Inflammatory macrophage treated with lipopolysaccharide for 4 hours (primary cell): Measurements from ENCODE around the gene HRH3.

Source experiments
- DNase-seq: peaks from one replicate; pipeline ENCODE4 v3.0.0-alpha.2; 2020

Gene HRH3

DNA sequence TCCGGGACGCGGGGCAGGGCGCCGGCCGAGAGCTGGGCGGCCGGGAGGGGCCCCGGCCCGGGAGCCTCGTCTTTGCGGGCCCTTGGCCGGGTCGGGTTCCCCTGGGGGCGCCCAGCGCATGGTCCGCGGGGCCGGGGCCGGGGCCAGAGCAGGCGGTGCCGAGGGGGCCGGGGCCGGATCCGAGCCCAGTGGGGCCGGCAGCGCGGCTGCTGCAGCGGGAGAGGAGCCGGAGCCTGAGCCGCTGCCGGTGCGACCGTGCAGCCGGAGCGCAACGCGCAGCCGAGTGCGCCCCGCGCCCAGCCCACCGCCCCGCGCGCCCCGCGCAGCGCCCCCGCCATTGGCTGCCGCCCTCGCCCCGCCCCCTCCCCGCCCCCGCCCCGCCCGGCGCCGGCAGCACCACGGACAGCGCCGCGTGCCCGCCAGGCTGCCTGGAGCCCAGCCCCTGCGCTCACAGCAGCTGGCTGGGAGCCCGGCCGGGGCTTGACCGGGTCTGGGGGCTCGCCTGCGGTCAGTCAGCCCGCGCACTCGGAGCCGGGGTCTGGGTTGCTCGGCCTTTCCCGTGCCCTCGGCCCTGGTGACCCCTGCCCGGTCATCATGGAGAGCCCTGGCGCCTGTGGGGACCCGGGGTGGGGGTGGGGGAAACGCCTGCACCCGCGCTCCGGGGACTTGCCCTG lies at the start of gene HRH3:
Gene HRH3, minus strand, starts transcription at position 287 of the 674 bp plus-strand sequence. CDS start 308 bp downstream, outside the sequence.
- no peak for DNase-seq

DNA sequence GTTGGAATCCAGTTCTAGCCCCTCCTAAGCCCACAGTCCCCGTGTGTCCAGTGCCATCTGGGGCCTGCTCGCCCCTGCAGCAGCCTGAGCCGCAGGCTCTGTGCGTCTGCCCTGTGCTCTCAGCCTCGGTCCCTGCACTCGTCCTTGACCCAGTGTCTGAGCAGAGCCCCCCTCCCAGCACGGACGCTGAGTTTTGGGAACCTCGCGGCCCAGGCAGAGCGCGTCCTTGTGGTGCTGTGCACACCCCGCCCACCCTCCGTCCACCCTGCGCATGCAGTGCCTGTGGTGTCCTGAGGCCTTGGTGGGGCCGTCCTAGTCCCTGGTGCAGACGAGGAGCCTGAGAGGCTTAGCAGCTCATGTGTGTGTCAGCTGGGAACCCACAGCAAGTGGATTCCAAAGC lies 49.8 kb upstream of the HRH3 start:
- no peak for DNase-seq

DNA sequence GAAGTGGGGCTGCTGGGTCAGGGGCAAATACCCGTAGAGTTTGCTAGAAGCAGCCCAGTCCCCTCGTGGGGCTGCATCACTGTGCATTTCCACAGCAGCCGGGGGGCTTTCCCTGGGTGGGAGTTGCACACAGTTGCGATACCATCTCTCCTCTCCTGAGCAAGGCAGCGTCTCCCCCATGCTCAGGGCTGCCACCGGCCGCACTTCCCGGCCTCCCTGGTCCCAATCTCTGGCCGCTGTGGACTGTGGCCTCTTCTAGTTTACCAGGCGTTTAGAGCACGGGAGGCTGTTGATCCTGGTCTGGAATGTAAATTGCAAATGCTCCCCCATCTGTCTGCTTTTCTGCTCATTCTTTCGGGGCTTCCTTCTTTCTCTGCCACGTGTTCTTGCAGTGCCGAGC lies 49.3 kb upstream of the HRH3 start:
- DNase-seq: no peak

DNA sequence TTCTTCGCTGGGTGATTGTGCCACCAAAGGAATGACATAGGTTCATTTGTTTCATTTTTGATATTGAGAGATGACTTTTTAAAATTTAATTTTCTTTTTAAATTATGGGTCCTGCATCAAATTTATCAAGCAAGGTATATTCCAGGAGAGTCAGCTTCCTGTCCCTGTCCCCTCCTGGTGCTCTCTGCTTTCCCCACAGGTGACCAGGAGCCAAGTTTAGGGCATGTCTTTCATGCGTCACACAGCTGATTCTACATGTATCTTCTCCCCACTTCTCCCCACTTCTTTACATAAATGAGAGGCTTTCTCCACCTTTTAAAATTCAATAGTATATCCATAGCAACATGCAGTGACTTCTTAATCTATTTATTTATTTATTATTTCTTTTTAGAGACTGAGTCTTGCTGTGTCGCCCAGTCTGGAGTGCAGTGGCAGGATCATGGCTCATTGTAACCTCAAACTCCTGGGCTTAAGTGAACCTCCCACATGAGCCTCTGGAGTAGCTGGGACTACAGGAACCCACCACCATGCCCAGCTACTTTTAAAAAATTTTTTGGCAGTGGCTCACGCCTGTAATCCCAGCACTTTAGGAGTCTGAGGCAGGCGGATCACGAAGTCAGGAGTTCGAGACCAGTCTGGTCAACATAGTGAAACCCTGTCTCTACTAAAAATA lies 48.3 kb upstream of the HRH3 start:
- DNase-seq: no peak

DNA sequence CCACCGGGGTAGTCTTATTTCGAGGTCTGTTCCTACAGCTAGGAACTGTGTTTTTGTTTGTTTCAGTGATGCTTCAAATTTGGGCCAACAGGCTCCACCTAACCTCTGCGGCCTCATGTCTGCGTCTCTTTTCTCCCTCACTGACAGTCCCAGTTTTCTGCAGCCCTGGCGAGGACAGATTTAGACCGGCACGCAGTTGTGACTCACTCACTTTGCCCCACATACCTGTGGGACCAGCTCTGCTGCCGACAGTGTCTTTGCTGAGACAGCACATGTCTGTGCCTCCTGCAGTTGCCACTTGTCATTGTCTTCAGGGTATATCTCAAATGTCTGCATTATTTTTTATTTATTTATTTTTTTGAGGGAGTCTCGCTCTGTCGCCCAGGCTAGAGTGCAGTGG lies 47.5 kb upstream of the HRH3 start:
- no peak for DNase-seq

DNA sequence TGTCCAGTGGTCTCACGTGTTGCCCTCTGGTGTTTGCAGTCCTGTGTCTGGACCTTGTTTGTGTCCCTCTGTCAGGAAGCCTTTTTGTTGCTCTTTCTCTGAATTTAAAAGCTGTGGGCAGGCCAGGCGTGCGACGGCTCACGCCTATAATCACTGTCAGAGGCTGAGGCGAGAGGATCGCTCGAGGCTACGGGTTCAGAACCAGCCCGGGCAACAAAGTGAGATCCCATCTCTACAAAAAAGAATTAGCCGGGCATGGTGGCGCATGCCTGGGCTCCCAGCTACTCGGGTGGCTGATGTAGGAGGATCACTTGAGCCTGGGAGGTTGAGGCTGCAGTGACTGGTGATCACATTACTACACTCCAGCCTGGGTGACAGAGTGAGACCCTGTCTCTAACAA lies 46.8 kb upstream of the HRH3 start:
- no peak for DNase-seq

DNA sequence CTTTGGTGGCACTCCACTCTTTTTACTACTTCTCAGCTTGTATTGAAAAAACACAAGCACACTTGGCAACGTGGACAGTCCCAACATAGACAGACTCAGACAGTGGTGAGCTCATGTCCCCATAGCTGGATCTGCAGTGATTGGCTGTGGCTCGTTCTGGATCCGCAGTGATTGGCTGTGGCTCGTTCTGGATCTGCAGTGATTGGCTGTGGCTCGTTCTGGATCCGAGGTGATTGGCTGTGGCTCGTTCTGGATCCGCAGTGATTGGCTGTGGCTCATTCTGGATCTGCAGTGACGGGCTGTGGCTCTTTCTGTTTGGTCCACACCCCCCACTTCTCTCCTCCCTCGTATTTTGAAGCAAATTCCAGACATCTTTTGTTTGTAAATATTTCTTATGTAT lies 46.3 kb upstream of the HRH3 start:
- no peak for DNase-seq

DNA sequence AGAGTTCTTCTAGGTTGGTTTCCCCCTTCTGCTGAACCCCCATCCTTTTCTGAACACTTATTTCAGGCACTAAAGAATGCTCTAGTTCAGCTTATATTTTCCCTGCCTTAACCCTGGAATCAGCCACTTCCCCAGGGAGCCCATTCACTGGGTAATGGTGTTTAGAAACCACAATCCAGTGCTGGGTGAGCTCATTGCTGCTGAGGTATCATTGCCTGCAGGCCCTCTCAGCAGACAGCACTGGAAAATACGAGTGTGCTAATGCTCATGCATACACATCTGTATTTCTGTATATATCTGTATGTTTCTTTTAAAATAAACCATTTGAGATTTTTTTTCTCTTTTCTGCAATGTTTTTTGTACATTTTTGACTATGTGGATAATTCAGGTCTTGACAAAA lies 45.3 kb upstream of the HRH3 start:
- DNase-seq: no peak

DNA sequence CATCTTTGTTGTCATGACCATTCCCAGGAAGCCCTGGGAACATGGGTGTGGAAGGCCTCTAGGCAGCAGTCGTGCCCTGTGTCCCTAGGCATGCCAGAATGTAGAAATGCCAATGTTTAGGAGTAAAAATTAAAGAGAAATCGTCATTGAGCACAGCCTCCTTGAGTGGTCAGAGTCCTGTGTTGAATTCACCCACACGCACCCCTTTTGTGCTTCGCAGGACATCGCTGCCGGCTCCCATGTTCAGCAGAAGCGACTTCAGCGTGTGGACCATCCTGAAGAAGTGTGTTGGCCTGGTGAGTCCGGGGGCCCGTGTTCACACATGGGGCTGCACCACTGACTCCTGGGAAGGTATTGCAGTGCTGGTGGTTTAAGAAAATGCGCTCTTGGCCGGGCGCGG lies 43.3 kb upstream of the HRH3 start:
- DNase-seq: no peak

DNA sequence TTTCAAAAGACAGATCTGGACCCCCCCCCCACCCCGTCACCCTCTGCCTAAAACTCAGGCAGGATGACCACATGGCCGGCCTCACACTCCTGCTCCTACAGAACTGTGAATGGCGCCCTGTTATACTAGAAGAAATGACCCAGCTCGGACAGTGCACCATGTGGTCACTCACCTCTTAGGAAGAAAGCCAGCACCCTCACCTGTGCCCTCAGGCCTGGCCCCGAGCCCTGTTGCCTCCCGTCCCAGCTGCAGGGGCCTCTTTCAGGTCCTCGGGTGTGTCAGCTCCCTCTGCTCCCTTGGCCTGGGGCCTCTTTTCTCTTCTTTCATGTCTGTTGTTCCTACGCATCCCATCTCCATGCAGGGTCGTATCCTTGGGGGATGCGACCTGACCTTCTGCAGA lies 42.0 kb upstream of the HRH3 start:
- DNase-seq: no peak

DNA sequence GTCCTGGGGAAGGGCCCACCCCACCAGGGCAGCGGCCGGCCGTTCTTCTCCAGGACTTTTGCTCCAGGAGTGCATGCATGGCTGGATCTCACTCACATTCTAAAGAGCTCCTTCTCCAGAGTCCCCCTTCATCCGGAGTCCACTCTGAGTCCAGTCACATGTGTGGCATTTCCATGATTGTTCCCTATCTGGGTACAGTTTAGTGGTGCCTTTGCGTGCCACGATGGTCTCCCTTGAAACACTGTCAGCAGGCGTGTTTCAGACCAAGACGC lies 39.2 kb upstream of the HRH3 start:
- DNase-seq: no peak

DNA sequence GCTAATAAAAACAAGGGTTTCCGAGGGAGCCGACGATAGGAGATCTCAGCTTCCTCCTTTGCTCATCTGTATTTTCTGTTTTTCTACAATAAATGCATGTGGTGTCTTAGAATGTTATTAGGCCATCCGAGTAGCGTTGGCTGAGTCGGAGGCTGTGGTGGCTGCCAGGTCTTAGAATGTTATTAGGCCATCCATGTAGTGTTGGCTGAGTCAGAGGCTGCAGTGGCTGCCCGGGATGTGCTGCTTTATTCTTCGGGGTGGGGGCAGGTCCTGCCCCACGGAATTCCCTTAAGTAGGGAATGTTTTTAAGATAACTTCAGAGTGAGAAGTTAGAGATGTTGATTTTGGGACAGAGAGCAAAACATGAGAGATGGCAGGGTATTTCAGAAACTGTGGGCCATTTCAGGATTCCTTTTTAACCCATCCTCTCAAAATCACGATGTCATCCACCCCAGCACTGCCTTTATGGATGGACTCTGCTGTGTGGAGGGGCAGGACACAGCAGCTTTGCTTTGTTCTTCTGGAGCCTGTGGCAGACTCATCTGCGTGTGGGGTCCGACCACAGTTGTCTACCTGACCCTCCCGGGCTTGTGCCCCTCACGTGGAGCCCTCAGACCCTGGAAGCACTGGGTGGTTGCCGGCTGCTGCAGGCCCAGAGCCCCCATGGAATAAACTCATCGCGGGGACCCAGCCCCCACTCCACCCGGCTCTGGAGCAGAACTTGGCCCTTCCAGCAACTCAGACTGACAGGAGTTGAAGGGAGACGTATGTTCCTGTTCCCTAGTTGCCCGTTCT lies 38.6 kb upstream of the HRH3 start:
- no peak for DNase-seq

DNA sequence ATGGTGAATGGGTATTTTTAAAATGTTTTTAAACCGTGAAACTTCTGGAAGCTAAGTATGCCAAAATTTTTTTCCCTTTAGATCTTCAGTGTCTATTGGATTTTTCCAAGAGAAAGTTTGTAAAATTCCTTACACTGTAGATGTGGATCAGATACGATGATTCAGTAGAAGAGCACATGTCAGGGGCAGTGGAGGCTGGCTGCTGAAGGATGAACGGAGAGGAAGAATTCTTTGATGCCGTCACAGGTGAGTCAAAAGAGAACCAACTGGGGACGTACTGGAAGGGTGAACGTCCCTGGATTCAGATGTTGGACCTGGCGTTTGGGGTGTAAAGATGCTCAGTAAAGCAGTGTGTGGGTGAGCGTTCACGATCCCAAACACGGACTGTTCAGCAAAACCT lies 35.9 kb upstream of the HRH3 start:
- no peak for DNase-seq

DNA sequence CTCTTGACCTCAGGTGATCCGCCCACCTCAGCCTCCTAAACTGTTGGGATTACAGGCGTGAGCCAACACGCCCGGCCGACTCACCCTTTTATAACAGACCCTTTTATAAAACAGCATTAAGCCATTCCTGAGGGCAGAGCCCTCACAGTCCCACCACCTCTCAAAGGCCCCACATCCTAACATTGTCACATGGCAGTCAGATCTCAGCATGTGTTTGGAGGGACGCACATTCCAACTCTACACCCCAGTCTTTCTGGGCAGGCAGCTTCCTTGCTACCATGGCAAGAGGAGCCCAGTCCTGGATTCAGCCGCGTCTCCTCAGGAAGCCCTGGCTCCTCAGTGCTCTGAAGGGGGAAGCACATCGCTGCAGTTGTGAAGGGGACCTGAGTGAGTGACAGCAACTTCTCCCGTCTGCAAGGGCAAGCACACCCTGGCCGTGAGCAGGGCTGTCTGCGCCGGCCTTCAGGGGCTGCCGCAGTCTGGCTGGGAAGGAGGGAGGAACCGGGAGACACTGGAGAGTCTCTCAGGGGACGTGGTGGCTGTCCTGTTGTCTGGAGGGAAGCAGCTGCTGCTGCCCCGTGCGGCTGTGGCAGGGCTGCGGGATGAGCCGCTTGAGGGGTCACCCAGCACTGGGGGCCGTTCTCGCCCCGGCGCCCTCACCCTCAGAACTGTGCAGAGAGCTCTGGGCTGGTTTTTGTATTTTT lies 34.1 kb upstream of the HRH3 start:
- DNase-seq: no peak

DNA sequence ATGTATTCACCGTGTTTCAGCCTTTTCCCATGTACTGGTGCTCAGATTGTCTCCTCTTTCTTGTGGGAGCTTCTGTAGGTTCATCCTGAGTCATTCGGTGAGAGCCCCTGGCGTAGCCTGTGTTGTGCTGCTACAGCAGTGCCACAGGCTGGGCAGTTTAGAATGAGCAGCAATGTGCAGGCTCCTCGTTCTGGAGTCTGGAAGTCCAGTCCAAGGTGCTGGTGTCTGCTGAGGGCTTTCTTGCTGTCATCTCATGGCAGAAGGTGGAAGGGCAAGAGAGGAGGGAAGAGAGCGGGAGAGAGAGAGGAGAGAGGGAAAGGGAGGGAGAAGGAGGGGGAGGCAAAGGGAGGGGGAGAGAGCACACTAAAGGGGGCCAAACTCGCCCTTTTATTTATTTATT lies 33.3 kb upstream of the HRH3 start:
- no peak for DNase-seq

DNA sequence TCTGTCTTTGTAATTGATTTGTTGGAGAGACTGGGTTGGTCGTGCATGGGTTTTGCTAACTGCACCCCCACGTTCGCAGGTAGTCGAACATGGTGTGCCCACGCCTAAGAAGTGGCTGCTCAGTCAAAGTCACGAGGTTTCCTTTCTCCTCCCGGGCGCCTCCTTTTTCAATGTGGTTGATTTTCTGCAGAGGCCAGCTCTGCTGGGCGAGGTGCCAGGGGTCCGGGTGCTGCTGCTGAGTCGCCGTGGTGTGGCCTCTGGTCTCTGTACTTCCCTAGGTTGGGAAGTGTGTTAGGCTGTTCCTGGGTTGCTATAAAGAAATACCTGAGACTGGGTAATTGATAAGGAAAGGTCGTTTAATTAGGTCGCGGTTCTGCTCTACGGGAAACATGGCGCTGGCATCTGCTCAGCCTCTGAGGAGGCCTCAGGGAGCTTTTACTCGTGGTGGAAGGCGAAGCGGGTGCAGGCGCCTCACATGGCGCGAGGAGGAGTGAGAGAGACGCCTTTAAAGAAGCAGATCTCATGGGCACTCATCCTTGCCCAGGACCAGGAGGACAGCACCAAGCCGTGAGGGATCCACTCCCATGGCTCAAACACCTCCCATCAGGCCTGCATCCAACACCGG lies 32.4 kb upstream of the HRH3 start:
- no peak for DNase-seq

DNA sequence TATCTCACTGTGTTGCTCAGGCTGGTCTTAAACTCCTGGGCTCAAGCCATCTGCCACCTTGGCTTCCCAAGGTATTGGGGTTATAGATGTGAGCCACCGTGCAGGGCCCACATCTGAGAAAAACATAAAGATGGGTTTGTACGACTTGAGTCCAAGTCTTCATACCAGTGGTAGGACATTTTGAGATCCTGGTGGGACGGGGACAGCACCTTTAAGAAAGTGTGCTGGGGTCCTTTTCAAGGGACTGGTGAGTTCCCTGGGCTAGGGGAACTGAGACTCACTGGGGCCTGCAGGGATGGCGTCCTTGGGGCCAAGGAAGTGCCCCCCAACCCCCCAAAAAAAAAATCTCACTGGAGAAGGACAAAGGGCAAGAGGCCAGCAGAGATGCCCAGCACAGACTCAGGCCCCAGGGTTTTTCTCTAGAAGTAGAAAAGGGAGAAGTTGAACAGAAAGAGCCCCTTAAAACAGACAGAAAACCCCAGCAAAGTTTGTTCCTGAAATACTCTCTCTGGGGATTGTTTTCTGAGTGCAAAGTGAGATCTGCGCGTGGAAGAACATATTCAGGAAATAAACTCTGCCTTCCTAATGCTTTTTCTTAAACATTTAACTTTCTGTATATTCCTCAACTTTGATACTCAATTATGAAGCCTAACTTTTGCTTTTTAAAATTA lies 28.9 kb upstream of the HRH3 start:
- no peak for DNase-seq

DNA sequence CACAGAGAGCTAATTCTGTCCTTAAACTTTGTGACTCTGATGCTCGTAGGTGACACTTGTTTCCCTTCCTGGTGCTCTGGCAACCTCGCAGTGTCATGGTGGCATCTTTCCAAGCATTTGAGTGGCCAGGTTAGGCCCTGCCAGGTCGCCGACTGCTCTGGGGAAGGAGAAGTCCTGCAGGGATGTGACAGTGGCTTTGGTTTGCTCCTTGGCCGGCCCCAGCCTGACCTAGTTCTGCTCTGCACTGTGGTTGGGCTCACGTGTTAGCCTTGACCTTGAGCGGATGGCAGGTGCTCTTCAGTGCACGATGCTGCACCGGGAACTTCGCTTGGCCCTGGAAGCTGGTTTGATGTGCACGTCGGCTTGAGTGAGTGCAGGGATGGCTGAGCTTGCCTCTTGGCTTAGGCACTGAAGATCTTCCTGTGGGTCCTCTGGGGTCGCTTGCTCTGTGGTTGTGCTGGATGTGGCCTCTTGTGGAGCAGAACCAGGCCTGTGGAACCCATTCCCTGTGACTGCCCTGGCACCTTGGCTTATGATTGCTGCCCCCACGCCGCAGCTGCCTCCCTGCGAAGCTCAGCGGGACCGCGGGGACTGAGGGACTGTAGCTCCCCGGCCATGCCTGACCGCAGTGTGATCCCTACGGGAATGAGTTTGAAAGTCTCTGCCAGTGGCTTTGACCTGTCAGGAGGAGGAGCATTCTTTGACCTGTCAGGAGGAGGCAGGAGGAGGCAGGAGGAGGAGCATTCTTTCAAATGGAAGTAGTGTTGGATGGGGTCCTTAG lies 27.0 kb upstream of the HRH3 start:
- no peak for DNase-seq

DNA sequence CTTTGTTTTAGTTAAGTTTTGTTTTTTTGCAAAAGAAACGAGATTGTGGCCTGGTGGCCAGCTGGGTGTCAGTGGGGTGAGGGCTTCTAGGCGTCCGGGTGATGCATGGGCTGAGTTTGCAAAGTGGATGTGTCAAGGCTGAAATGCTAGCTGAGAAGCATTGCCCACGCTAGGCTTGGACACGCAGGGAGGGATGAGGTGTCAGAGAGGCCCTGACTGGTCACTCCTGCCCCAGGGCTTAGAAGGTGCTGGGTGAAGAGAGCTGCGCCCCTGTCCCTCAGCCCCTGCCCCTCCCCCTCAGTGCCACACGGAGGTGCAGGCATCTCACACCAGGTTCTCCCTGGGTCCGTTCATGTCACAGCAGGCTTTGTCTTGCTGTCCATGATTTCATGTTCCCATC lies 26.4 kb upstream of the HRH3 start:
- no peak for DNase-seq

DNA sequence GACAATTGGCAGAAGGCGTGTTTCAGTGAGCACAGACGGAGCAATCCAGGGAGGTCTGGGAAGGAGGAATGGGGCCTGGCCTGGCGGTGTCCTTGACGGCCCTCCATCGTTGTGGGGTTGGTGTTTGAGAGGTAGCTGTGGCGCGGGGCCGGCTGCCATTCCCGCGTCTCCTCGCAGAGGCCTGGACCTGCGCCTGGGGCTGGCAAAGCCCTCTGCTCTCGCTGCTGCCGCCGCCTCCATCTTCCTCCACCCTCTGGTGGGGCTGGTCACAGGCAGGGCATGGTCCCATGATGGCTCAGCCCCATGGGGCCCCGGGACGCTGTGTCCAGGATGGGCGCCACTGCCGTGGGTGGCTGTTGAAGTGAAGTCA lies 25.8 kb upstream of the HRH3 start:
- no peak for DNase-seq

DNA sequence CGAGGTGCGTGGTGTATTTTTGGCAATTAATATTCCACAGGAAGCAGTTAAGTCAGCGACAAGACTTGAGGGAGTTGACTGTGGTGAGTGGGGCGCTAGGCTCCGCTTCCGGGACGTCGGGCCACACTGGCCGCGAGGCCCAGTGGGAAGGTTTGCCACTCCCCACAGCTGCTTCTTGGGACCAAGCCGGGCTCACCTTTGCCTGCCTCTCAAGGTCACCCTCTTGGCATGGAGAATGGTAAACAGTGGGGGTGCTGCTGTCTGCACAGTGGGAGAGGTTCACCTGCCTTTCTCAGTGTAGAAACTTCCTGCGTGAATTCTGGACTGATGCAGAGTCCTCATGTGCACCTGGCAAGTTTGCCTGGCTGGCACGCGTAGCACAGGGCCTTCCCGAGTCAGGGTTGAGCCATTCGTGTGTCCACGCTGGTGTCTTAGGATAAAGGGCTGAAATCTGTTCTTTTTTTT lies 24.6 kb upstream of the HRH3 start:
- DNase-seq: no peak
